Caco-2 (cell line): ENCODE measurements around the gene LPCAT3. TPM values are rescaled to one million over a fixed set of nuclear protein-coding genes. Genes with fewer than 3 reads are reported as not detected.

Experiments used
- BruUV-seq: library from RNA; stranded (reverse); fragments of 400-500 nt; replicated peaks from 2 replicates; lab custom pipeline; 2021; lab: Mats Ljungman, UMichigan
- CTCF ChIA-PET: fragments of 300-600 bp; sonication (Branson Sonifier 250); formaldehyde crosslinking; loops from one replicate; lab custom pipeline; 2022; ENCODE audit warnings: antibody characterized with exemption; lab: Charles Lee
- POLR2A ChIA-PET: fragments of 300-600 bp; sonication (Branson Sonifier 250); formaldehyde crosslinking; loops from one replicate; lab custom pipeline; 2022; ENCODE audit warnings: antibody characterized with exemption; lab: Charles Lee
- DNase-seq, 2 experiments: peaks; one replicate each; pipeline versions ENCODE4 v3.0.0 to v3.0.0-alpha.2; 2020 to 2022
- H3K27me3 ChIP-seq: replicated peaks from 2 replicates; pipeline ENCODE4 v1.6.0; 2011; ENCODE audit warnings: low read length; ENCODE audit not compliant: control insufficient read depth, insufficient read depth
- H3K36me3 ChIP-seq: 2 replicates; pipeline ENCODE4 v1.5.1; 2011; ENCODE audit warnings: low read length; ENCODE audit not compliant: control insufficient read depth, insufficient read depth
- H3K4me1 ChIP-seq: fragments of 250-450 bp; sonication (Bioruptor Pico); 2 replicates; pipeline ENCODE4 v1.5.1; 2020; ENCODE audit warnings: mild to moderate bottlenecking
- H3K4me3 ChIP-seq: 2 replicates; pipeline ENCODE4 v1.5.1; 2011; ENCODE audit warnings: low read depth, mild to moderate bottlenecking, control low read depth, low read length
- H3K9me3 ChIP-seq: fragments of 250-450 bp; sonication (Bioruptor Pico); 2 replicates; pipeline ENCODE4 v1.5.1; 2020; ENCODE audit warnings: mild to moderate bottlenecking, moderate library complexity
- H3K27ac Mint-ChIP-seq: one replicate; pipeline ENCODE4 v1.8.0; 2022; ENCODE audit warnings: mixed read lengths; ENCODE audit not compliant: unreplicated experiment
- H3K27me3 Mint-ChIP-seq: one replicate; pipeline ENCODE4 v1.8.0; 2022; ENCODE audit warnings: mixed read lengths; ENCODE audit not compliant: insufficient read depth, unreplicated experiment
- H3K36me3 Mint-ChIP-seq: one replicate; pipeline ENCODE4 v1.8.0; 2022; ENCODE audit warnings: mild to moderate bottlenecking, mixed read lengths; ENCODE audit not compliant: insufficient read depth, unreplicated experiment
- H3K4me1 Mint-ChIP-seq: one replicate; pipeline ENCODE4 v1.8.0; 2022; ENCODE audit warnings: low read depth, mixed read lengths; ENCODE audit not compliant: unreplicated experiment
- H3K4me3 Mint-ChIP-seq: one replicate; pipeline ENCODE4 v1.8.0; 2022; ENCODE audit warnings: mild to moderate bottlenecking, moderate library complexity, mixed read lengths; ENCODE audit not compliant: unreplicated experiment
- H3K9me3 Mint-ChIP-seq: one replicate; pipeline ENCODE4 v1.8.0; 2022; ENCODE audit warnings: mixed read lengths; ENCODE audit not compliant: unreplicated experiment
- intact Hi-C: fragments of 100-400 bp; cut with micrococcal nuclease; formaldehyde crosslinking; loops from one replicate; pipeline ENCODE4 v1.10.0; 2022; ENCODE audit not compliant: unreplicated experiment
- total RNA-seq: library from RNA; stranded (reverse); gene quantifications from 2 replicates; pipeline ENCODE4 v1.2.3, GENCODE V29; 2022
- TF ChIP-seq, protein P1 (sequence below), 2 experiments: fragments of 200-600 bp in 1 of 2; IDR thresholded peaks; 1 replicate in 1 of 2; 2 replicates in 1 of 2; pipeline versions ENCODE4 v1.5.1 to v1.8.0; 2011 to 2022; ENCODE audit warnings: antibody characterized with exemption in 1 of 2, control low read depth in 1 of 2, inconsistent platforms in 1 of 2, low read depth in 1 of 2, low read length in 1 of 2, mild to moderate bottlenecking in 1 of 2, moderate library complexity in 1 of 2; ENCODE audit not compliant: insufficient read depth in 1 of 2, severe bottlenecking in 1 of 2, unreplicated experiment in 1 of 2

LPCAT3 gene
- total RNA-seq, 1 experiment from 2014 or later: 142 TPM

GRCh38 chr12:6946920-6947374 is 71.3 kb downstream of the LPCAT3 start:
- H3K27me3 Mint-ChIP-seq: peaks cover 4% of the 10 kb centered on the region
- H3K27ac Mint-ChIP-seq: peak overlapping the region; percentile 99
- no peaks in the 10 kb centered on the region for H3K9me3 Mint-ChIP-seq
- DNase-seq: no peak
- TF ChIP-seq, protein P1, sequence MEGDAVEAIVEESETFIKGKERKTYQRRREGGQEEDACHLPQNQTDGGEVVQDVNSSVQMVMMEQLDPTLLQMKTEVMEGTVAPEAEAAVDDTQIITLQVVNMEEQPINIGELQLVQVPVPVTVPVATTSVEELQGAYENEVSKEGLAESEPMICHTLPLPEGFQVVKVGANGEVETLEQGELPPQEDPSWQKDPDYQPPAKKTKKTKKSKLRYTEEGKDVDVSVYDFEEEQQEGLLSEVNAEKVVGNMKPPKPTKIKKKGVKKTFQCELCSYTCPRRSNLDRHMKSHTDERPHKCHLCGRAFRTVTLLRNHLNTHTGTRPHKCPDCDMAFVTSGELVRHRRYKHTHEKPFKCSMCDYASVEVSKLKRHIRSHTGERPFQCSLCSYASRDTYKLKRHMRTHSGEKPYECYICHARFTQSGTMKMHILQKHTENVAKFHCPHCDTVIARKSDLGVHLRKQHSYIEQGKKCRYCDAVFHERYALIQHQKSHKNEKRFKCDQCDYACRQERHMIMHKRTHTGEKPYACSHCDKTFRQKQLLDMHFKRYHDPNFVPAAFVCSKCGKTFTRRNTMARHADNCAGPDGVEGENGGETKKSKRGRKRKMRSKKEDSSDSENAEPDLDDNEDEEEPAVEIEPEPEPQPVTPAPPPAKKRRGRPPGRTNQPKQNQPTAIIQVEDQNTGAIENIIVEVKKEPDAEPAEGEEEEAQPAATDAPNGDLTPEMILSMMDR (IDR thresholded peaks at IDR 0.05; ENCODE audit: insufficient read depth in 1 of 2, low read depth in 1 of 2, low read length in 1 of 2, severe bottlenecking in 1 of 2, unreplicated experiment in 1 of 2): no peak
- no peaks in the 10 kb centered on the region for H3K9me3 ChIP-seq
- H3K27me3 ChIP-seq: no peaks in the 10 kb centered on the region
- H3K36me3 ChIP-seq: no peaks in the 10 kb centered on the region
- no TSS peak for BruUV-seq
- ChIA-PET CTCF (interaction anchor here (0.7 to 6.0 kb wide), 20 partner anchors 9 to 698 kb away, joined by 3 to 241 read pairs (median 8); partner anchors contain the start of genes C1RL, C1S, LPCAT3 and SPSB2), POLR2A (interaction anchor here (0.6 to 5.2 kb wide), 11 partner anchors 9 to 179 kb away, joined by 4 to 237 read pairs (median 17); partner anchors contain the start of genes C1RL, CDCA3 and USP5)
- peak overlapping the region; percentile 64 for H3K4me3 ChIP-seq
- H3K4me1 Mint-ChIP-seq: peaks cover 40% of the 10 kb centered on the region
- peak overlapping the region; percentile 88 for H3K4me3 Mint-ChIP-seq
- H3K36me3 Mint-ChIP-seq: peaks cover 52% of the 10 kb centered on the region
- intact Hi-C loops: loop anchor here (1.0 kb wide), 6 partner anchors 15 to 166 kb away; partner anchors contain the start of gene LPCAT3
- peaks cover 18% of the 10 kb centered on the region for H3K4me1 ChIP-seq

GRCh38 chr12:6946033-6946919 is 72.0 kb downstream of the LPCAT3 start:
- no peaks in the 10 kb centered on the region for H3K36me3 ChIP-seq
- peaks cover 4% of the 10 kb centered on the region for H3K27me3 Mint-ChIP-seq
- DNase-seq: peak; percentile 100
- TF ChIP-seq, protein P1 (IDR thresholded peaks at IDR 0.05; ENCODE audit: insufficient read depth in 1 of 2, low read depth in 1 of 2, low read length in 1 of 2, severe bottlenecking in 1 of 2, unreplicated experiment in 1 of 2): peak in 1 of 2 experiments; percentile 16
- peaks cover 59% of the 10 kb centered on the region for H3K36me3 Mint-ChIP-seq
- H3K27me3 ChIP-seq: no peaks in the 10 kb centered on the region
- ChIA-PET POLR2A (interaction anchor here (0.5 to 5.2 kb wide), 24 partner anchors 9 to 333 kb away, joined by 3 to 237 read pairs (median 6); partner anchors contain the start of genes ATN1, C1RL, CDCA3 and COPS7A), CTCF (interaction anchor here (0.5 to 6.0 kb wide), 31 partner anchors 8 to 258 kb away, joined by 3 to 241 read pairs (median 5); partner anchors contain the start of genes C1RL, C1S, LPCAT3 and SPSB2)
- no peaks in the 10 kb centered on the region for H3K9me3 Mint-ChIP-seq
- intact Hi-C loops: loop anchor here (1.0 kb wide), 6 partner anchors 16 to 167 kb away; partner anchors contain the start of gene LPCAT3
- H3K4me1 Mint-ChIP-seq: peaks cover 40% of the 10 kb centered on the region
- H3K9me3 ChIP-seq: no peaks in the 10 kb centered on the region
- H3K4me1 ChIP-seq: peaks cover 18% of the 10 kb centered on the region
- BruUV-seq: no TSS peak
- H3K4me3 Mint-ChIP-seq: peak overlapping the region; percentile 88
- peak overlapping the region; percentile 99 for H3K27ac Mint-ChIP-seq
- H3K4me3 ChIP-seq: peak overlapping the region; percentile 64

GRCh38 chr12:6945613-6946012 is 72.7 kb downstream of the LPCAT3 start:
- TF ChIP-seq, protein P1 (IDR thresholded peaks at IDR 0.05; ENCODE audit: insufficient read depth in 1 of 2, low read depth in 1 of 2, low read length in 1 of 2, severe bottlenecking in 1 of 2, unreplicated experiment in 1 of 2): no peak
- H3K27ac Mint-ChIP-seq: peak overlapping the region; percentile 99
- no peaks in the 10 kb centered on the region for H3K27me3 ChIP-seq
- ChIA-PET POLR2A (interaction anchor here (0.5 to 5.2 kb wide), 23 partner anchors 8 to 332 kb away, joined by 3 to 237 read pairs (median 6); partner anchors contain the start of genes ATN1, C1RL, CDCA3 and COPS7A), CTCF (interaction anchor here (0.5 to 6.0 kb wide), 29 partner anchors 8 to 257 kb away, joined by 3 to 241 read pairs (median 5); partner anchors contain the start of genes C1RL, C1S, LPCAT3 and SPSB2)
- H3K9me3 Mint-ChIP-seq: no peaks in the 10 kb centered on the region
- peaks cover 4% of the 10 kb centered on the region for H3K27me3 Mint-ChIP-seq
- peak overlapping the region; percentile 88 for H3K4me3 Mint-ChIP-seq
- intact Hi-C loops: loop anchor here (1.0 kb wide), 6 partner anchors 17 to 168 kb away; partner anchors contain the start of gene LPCAT3
- H3K4me1 Mint-ChIP-seq: peaks cover 40% of the 10 kb centered on the region
- DNase-seq: no peak
- H3K4me3 ChIP-seq: peak overlapping the region; percentile 38
- H3K4me1 ChIP-seq: peaks cover 18% of the 10 kb centered on the region
- H3K36me3 ChIP-seq: no peaks in the 10 kb centered on the region
- H3K9me3 ChIP-seq: no peaks in the 10 kb centered on the region
- no TSS peak for BruUV-seq
- peaks cover 66% of the 10 kb centered on the region for H3K36me3 Mint-ChIP-seq
